ENCODE data around the gene DRD2.
A peak's percentile ranks its signal among the peaks of the same experiment; 100 is the strongest.

DRD2 gene

DNA sequence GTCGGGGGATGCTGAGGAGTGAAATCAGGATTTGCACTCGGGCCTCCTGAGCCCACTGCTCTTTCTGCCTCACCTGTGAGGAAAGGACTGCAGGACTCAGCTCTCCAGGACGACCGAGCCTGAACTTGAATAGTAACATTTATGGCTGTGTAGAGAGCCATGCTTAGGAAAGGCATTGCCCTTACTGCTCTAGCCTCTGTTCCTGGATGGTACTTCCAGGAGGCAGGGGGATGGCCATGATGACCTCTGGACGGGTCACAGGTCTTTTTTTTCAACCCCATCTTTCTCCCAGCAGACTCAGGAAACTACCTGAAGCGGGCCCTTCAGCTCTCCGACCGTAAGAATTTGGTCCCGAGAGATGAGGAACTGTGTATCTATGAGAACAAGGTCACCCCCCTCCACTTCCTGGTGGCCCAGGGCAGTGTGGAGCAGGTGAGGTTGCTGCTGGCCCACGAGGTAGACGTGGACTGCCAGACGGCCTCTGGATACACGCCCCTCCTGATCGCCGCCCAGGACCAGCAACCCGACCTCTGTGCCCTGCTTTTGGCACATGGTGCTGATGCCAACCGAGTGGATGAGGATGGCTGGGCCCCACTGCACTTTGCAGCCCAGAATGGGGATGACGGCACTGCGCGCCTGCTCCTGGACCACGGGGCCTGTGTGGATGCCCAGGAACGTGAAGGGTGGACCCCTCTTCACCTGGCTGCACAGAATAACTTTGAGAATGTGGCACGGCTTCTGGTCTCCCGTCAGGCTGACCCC is 76.3 kb downstream of the DRD2 start:
- DNase-seq (ENCODE audit: low read depth), result no peak

- DNase-seq (ENCODE audit: low read depth), result no peak
Observed at GRCh38 chr11:113397821-113398220, 77.4 kb downstream of the DRD2 start.

DNA sequence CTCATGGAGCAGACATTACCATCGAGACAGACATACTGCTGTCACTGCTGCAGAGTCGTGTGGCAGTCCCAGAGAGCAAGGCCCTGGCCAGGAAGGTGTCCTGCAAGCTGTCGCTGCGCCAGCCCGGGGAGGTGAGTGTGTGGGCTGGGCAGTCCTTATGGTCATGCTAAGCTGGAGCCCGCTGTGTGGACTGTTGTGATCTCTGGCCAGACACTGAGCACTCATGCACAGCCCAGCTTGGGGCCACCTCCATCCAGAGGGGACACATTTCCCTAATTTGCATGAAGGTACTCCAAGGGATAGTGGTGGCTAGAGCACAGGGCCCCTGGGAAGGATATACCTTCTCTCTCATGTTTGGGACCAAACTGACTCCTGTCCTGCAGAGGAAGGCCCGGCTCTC is 78.0 kb downstream of the DRD2 start:
- no peak for DNase-seq (ENCODE audit: low read depth)

- DNase-seq (ENCODE audit: low read depth), result no peak
Observed at GRCh38 chr11:113396690-113397089, 78.5 kb downstream of the DRD2 start.

DNA sequence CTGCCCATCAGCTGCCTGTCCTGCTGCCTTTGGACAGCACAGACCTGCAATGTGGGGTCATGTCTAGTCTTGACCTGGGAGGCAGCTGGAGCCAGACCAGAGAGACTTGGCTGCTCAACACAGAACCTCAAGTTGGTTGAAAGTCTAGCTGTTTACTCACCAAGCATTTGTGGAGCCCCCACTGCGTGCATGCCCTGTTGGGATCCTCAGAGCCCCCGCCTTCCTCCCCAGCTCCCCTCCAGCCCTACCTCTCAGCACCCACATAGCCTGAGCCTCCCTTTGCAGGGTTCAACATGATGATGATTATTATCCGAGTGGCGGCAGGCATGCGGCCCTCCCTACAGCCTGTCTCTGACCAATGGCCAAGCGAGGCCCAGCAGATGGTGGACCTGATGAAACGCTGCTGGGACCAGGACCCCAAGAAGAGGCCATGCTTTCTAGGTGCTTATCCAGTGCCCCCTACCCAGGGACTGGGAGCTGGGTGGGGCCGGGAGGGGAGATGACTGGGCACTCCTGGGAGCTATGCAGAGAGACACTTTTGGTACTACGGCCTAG is 79.3 kb downstream of the DRD2 start:
- no peak for DNase-seq (ENCODE audit: low read depth)

GRCh38 chr11:113394919-113395318 is 80.3 kb downstream of the DRD2 start:
- DNase-seq (ENCODE audit: low read depth), result no peak

DNA sequence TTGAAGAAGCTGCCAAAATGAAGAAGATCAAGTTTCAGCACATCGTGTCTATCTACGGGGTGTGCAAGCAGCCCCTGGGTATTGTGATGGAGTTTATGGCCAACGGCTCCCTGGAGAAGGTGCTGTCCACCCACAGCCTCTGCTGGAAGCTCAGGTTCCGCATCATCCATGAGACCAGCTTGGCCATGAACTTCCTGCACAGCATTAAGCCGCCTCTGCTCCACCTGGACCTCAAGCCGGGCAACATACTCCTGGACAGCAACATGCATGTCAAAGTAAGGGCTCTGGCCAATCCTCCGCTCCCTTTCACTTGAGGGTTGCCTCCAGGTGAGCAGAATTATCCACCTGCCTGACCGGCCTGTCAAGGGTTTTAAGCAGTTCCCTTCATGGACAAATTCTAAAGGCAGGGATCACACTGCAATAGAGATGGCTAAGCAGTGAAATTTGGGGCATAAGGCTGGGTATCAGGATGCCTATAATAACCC is 81.7 kb downstream of the DRD2 start:
- no peak for DNase-seq (ENCODE audit: low read depth)

DNA sequence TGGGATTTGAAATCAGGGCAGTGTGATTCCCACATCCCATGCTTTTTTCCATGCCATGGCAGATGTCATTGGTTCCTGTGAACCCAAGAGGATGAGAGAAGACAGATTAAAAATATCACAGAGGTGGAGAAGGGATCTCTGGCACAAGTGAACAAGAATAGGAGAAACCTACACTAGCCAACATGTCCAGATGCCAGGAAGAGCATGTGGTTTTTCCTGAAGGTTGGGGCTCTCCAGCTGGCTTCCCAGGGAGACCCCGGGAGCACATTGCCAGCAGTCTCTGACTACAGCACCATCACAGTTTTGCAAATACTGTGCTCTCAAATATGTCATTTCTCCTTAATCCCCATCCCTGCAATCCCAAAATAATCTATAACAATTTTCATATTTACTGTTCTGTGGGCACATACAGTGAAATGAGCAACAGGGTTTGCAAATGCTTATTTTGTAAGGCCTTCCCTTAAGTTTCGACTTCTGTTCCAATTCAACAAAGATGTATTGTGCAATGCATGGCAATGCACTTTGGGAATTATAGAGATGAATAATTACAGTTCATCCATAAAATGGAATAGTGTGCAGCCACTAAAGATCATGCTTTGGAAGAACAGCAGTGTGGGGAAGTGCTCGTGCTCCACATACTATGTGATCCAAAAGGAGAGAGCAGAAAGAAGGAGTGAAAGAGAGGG is 82.8 kb downstream of the DRD2 start:
- DNase-seq (ENCODE audit: low read depth), result no peak

DNA sequence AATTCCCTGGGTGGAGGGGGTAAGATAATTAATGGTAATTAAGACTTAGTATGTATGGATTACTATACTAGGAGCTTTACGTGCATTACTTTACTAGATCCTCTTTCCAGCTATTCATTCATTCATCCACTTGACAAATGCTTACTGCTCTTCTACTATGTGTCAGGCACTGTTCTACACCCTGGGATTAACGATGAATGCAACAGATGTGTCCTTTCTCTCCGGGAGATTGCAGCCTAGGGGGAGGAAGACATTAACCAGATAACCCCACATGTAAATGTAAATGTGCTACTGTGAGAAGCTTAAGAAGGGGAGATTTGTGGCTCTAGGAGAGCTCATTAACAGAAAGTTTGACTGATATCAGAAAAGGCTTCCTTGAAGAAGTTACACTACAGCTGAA is 85.9 kb downstream of the DRD2 start:
- DNase-seq (ENCODE audit: low read depth), result no peak

- no peak for DNase-seq (ENCODE audit: low read depth)
Observed at GRCh38 chr11:113387605-113388211, 87.5 kb downstream of the DRD2 start, which contains the start of gene ANKK1. Gene ANKK1 (plus strand): TSS chr11:113387779. CDS start chr11:113387885, 106 bp downstream.

DNA sequence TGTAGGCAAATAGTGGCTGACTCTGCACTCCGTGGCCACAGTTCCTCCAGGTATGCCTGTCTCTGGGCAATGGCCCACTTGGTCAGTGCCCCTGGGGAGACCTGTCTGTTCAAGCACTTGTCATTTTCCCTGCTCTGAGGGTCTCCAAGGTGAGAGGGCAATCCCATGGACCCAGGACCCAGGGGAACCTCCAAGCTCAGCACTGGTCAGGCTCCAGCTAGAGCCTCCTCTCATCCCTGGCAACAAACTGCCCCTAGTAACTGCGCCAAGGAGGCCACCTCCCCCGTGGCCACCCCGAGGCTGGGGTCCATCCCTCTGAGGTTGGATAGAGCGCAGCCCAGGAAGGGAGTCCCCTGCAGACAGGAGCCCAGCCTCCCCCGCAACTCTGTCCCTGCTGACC is 88.3 kb downstream of the DRD2 start:
- no peak for DNase-seq (ENCODE audit: low read depth)

- DNase-seq (ENCODE audit: low read depth), result no peak
Observed at GRCh38 chr11:113385749-113386148, 89.4 kb downstream of the DRD2 start.

- peak; percentile 8 for DNase-seq (ENCODE audit: low read depth)
Observed at GRCh38 chr11:113384551-113384950, 90.6 kb downstream of the DRD2 start.

DNA sequence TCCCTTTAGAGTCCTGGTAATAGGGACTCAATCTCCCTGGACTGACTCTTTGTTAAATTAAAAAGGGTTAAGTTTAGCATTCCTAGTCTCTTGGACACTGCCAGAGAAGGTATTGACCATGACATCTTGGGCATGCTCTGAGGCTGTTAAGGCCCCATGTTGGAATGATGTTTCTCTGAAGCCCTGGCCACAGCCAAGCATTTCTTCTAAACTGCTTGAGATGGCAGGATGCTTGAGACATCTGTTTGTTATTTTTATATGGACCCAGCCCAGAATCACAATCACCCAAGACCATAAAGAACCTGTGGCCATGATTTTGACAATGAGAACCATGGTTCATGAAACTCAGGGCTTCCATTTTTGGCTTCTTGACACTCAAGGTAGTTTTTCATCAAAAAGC is 93.1 kb downstream of the DRD2 start:
- DNase-seq (ENCODE audit: low read depth), result no peak

- no peak for DNase-seq (ENCODE audit: low read depth)
Observed at GRCh38 chr11:113378692-113379091, 96.5 kb downstream of the DRD2 start.

GRCh38 chr11:113377681-113378412 is 97.4 kb downstream of the DRD2 start:
- no peak for DNase-seq (ENCODE audit: low read depth)

DNA sequence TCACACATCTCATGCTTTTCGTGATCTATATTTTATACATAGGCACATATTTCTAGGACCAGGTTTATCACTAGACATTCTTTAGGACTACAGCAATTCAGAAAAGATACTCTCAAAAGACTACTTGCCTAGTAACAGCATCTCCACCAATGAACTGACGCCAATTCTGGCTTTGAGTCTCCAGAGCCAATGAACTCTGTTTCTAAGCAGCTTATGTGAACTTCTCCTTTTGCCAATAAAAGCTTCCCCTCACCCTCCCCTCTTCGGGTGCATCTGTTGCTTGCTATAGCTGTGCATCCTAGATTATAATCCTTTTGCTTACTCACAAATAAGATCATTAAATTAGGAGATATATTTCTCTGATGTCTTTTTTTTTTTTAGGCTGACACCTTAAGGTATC is 99.0 kb downstream of the DRD2 start:
- DNase-seq (ENCODE audit: low read depth), result no peak

- DNase-seq (ENCODE audit: low read depth), result no peak
Observed at GRCh38 chr11:113375402-113375801, 99.8 kb downstream of the DRD2 start.

DNA sequence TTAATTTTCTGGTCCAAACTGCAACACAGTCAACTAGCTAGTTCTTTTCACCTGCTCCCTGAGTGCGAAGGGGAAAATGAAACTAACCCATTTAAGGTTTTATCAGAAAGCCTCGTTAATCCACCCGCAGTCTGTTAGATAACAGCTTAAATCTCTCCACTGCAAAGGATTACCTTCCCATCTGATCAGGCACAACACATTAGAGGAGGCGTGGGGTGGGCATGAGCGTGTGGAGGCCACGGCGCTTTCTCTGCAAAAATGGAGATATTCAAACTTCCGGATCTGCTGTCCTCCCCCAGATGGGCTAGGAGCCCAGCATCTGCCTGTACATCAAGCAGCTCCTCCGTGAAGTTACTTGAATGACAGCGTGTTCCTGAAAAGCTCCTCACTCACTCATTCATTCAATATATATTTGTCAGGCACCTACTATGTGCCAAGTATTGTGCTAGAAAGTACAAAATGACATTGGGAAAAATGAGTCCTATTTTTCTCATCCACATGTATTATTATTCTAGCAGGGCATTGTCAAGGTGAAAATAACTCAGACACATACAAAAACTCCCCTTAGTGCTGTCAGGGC is 101.1 kb downstream of the DRD2 start:
- DNase-seq (ENCODE audit: low read depth), result no peak

GRCh38 chr11:113373306-113373705 is 101.9 kb downstream of the DRD2 start:
- peak; percentile 7 for DNase-seq (ENCODE audit: low read depth)

DNA sequence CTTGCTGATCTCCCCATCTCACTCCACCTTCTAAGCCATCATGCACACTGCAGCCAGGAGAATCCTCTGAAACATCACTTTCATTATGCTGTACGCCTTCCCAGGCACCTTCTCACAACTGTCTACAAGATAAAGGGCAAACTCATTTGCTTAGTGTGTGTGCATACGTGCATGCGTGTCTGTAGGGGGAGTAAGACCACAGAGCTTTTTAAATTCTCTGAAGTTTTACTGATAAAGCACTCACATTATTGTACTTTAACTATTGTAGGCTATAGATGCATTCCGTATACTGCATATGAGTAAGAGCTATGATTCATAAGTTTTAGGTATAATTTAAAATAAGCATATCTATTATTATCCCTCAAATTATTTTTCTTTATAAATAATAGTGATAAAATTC is 102.9 kb downstream of the DRD2 start:
- no peak for DNase-seq (ENCODE audit: low read depth)

- DNase-seq (ENCODE audit: low read depth), result no peak
Observed at GRCh38 chr11:113370634-113371033, 104.6 kb downstream of the DRD2 start.

Measured in HS-27A (cell line).